Measurements from ENCODE around the gene VPS25.

DNA sequence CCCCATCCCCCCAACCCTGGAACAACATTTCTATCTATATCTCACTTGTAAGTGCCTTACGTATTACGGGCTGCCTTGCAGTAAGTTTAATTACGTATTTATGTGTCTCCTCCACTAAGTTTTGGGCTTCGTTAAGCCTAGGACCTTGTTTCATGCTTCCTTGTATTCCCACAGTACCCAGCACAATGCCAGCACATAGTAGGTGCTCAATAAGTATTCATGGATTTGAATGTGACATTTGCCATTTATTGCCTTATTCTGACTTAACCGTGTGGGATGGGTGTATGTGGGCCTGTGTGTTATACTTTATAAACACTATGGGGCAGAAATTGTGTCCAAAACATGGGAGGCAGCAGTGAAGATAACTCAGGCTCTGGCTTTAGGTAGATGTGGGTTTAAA, 19.3 kb downstream of the VPS25 start:
- TF ChIP-seq POLR2A (IDR thresholded peaks at IDR 0.05): no peak
- TF ChIP-seq, protein P1, sequence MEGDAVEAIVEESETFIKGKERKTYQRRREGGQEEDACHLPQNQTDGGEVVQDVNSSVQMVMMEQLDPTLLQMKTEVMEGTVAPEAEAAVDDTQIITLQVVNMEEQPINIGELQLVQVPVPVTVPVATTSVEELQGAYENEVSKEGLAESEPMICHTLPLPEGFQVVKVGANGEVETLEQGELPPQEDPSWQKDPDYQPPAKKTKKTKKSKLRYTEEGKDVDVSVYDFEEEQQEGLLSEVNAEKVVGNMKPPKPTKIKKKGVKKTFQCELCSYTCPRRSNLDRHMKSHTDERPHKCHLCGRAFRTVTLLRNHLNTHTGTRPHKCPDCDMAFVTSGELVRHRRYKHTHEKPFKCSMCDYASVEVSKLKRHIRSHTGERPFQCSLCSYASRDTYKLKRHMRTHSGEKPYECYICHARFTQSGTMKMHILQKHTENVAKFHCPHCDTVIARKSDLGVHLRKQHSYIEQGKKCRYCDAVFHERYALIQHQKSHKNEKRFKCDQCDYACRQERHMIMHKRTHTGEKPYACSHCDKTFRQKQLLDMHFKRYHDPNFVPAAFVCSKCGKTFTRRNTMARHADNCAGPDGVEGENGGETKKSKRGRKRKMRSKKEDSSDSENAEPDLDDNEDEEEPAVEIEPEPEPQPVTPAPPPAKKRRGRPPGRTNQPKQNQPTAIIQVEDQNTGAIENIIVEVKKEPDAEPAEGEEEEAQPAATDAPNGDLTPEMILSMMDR (IDR thresholded peaks at IDR 0.05): no peak
